ENCODE data around the gene NRG2.

DNA sequence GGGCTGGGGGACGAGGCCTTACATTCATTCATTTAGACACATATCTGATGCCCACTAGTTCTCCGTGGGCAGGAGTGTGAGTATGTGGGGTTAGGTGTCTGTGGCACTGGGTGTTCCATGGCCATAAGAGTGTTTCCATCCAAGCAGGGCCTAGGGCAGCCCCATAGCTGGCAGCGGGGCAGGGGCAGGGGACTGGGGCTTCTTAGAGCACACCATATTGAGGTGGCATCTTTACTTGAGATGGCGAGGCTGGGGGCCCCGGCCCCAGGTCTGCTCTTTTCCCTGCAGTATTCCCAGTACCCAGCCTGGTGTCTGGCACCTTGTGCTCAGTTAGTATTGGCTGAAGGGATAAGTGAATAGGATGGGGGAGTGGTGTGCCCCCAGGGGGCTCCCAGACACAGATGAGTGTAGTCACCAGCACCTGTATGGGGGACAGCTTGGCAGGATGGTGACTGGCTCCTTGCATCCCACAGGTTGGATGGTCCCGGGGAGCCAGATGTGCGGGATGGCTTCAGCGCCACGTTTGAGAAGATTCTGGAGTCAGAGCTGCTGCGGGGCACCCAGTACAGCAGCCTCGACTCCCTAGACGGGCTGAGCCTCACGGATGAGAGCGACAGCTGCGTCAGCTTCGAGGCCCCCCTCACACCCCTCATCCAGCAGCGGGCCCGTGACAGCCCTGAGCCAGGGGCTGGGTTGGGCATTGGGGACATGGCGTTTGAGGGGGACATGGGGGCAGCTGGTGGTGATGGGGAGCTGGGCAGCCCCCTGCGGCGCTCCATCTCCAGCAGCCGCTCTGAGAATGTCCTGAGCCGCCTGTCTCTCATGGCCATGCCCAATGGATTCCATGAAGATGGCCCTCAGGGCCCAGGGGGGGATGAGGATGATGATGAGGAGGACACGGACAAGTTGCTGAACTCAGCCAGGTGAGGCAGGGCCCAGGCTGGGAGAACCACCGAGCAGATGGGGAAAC is 230.0 kb downstream of the NRG2 start:
- TF ChIP-seq POLR2A (IDR thresholded peaks at IDR 0.05) = no peak
- TF ChIP-seq, protein P1, sequence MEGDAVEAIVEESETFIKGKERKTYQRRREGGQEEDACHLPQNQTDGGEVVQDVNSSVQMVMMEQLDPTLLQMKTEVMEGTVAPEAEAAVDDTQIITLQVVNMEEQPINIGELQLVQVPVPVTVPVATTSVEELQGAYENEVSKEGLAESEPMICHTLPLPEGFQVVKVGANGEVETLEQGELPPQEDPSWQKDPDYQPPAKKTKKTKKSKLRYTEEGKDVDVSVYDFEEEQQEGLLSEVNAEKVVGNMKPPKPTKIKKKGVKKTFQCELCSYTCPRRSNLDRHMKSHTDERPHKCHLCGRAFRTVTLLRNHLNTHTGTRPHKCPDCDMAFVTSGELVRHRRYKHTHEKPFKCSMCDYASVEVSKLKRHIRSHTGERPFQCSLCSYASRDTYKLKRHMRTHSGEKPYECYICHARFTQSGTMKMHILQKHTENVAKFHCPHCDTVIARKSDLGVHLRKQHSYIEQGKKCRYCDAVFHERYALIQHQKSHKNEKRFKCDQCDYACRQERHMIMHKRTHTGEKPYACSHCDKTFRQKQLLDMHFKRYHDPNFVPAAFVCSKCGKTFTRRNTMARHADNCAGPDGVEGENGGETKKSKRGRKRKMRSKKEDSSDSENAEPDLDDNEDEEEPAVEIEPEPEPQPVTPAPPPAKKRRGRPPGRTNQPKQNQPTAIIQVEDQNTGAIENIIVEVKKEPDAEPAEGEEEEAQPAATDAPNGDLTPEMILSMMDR (IDR thresholded peaks at IDR 0.05) = no peak
